ENCODE results near the gene DISP2.

DISP2 gene

DNA sequence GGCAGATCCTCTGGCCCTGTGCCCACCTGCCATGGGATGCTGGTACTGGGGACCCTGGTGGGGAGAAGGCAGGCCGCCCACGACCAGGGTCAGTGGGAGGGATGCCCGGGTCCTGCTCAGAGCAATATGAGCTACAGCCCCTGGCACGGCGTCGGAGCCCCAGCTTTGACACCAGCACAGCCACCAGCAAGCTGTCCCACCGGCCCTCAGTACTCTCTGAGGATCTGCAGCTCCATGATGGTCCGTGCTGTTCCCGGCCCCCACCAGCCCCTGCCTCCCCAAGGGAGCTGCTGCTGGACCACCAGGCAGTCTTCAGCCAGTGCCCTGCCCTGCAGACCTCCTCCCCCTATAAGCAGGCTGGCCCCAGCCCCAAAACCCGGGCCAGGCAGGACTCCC lies 11.5 kb downstream of the DISP2 start:
- no peaks in the 10 kb centered on the region for H3K27me3 ChIP-seq (ENCODE audit: low read depth)
- no peaks in the 10 kb centered on the region for H3K36me3 ChIP-seq (replicated peaks)
- in situ Hi-C loops (cut with MboI; ENCODE audit: low sequenced_read_pairs) = no loop called here
- no peaks in the 10 kb centered on the region for H3K9me3 ChIP-seq
- H3K4me1 ChIP-seq = peaks cover 7% of the 10 kb centered on the region
- no peak overlapping the region for H3K4me3 ChIP-seq
- DNase-seq (ENCODE audit: low spot score in 2 of 2) = no peak

DNA sequence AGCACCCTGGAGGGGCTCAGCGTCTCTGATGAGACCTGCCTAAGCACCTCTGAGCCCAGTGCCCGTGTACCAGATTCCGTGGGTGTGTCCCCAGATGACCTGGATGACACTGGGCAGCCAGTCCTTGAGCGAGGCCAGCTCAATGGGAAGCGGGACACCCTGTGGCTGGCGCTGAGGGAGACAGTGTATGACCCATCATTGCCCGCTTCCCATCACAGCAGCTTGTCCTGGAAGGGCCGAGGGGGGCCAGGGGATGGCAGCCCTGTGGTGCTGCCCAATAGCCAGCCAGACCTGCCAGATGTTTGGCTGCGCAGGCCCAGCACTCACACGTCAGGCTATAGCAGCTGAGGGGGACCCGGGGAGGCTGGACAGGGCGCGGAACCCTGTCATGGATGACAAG lies 12.0 kb downstream of the DISP2 start:
- no peak overlapping the region for H3K4me3 ChIP-seq
- no peaks in the 10 kb centered on the region for H3K27me3 ChIP-seq (ENCODE audit: low read depth)
- no peaks in the 10 kb centered on the region for H3K36me3 ChIP-seq (replicated peaks)
- in situ Hi-C loops (cut with MboI; ENCODE audit: low sequenced_read_pairs) = no loop called here
- no peak for DNase-seq (ENCODE audit: low spot score in 2 of 2)
- H3K9me3 ChIP-seq = no peaks in the 10 kb centered on the region
- peaks cover 7% of the 10 kb centered on the region for H3K4me1 ChIP-seq

- Histone ChIP-seq H3K27me3 (ENCODE audit: low read depth) (no peaks in the 10 kb centered on the region), H3K36me3 (replicated peaks) (no peaks in the 10 kb centered on the region)
- in situ Hi-C loops (cut with MboI; ENCODE audit: low sequenced_read_pairs) = no loop called here
Measured at GRCh38 chr15:40372981-40373380, 15.0 kb downstream of the DISP2 start.

DNA sequence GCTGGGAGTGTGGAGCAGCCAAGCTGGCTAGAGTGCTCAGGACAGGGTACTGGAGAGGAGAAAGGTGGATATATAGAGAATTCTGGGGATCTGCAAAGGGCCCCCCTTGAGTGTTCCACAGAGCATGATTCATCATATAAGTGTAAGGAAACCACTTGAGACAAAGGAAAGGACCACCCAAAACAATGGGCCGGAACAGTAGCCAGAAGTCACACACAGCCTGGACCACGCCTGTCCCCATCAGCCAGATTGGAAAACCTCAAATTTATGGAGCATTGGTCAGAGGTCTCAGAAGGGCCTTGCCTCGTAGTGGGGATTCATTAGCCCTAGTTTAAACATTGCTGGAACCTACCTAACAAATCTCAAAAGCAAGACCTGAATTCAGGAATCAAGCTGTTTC lies 19.6 kb downstream of the DISP2 start:
- Histone ChIP-seq H3K4me1 (no peaks in the 10 kb centered on the region), H3K36me3 (replicated peaks) (no peaks in the 10 kb centered on the region), H3K9me3 (no peaks in the 10 kb centered on the region), H3K27me3 (ENCODE audit: low read depth) (no peaks in the 10 kb centered on the region), H3K4me3 (no peak overlapping the region)
- in situ Hi-C loops (cut with MboI; ENCODE audit: low sequenced_read_pairs) = no loop called here
- DNase-seq (ENCODE audit: low spot score in 2 of 2) = no peak

More at GRCh38 chr15:40372981-40373380, 15.0 kb downstream of the DISP2 start:
- no peak overlapping the region for H3K4me3 ChIP-seq
- DNase-seq (ENCODE audit: low spot score in 2 of 2) = no peak
- peaks cover 3% of the 10 kb centered on the region for H3K4me1 ChIP-seq
- H3K9me3 ChIP-seq = no peaks in the 10 kb centered on the region

- Histone ChIP-seq H3K4me3 (no peak overlapping the region), H3K27me3 (ENCODE audit: low read depth) (no peaks in the 10 kb centered on the region), H3K36me3 (replicated peaks) (peaks cover 5% of the 10 kb centered on the region), H3K9me3 (no peaks in the 10 kb centered on the region), H3K4me1 (no peaks in the 10 kb centered on the region)
- in situ Hi-C loops (cut with MboI; ENCODE audit: low sequenced_read_pairs) = no loop called here
- no peak for DNase-seq (ENCODE audit: low spot score in 2 of 2)
Measured at GRCh38 chr15:40379374-40379773, 21.4 kb downstream of the DISP2 start.

DNA sequence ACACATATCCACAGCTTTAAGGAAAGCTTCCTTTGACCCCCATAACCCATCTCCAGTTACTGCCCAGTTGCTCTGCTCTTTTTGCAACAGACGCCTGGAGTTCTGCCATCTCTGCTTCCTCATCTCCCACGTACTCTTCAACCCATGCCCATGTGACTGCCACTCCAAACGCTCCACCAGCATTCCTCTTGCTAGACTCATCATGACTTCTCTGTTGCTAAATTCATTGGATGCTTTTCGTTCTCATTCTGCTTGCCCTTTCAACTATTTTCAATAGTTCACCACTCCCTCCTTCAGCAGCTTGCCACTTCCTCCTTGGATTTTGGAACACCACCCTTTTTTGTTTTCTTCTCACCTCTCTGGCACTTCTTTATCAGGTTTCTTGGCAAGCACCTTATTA lies 21.8 kb downstream of the DISP2 start:
- no peak for DNase-seq (ENCODE audit: low spot score in 2 of 2)
- in situ Hi-C loops (cut with MboI; ENCODE audit: low sequenced_read_pairs) = no loop called here
- H3K4me3 ChIP-seq = no peak overlapping the region
- H3K27me3 ChIP-seq (ENCODE audit: low read depth) = no peaks in the 10 kb centered on the region
- H3K36me3 ChIP-seq (replicated peaks) = peaks cover 5% of the 10 kb centered on the region
- H3K4me1 ChIP-seq = no peaks in the 10 kb centered on the region
- H3K9me3 ChIP-seq = no peaks in the 10 kb centered on the region

DNA sequence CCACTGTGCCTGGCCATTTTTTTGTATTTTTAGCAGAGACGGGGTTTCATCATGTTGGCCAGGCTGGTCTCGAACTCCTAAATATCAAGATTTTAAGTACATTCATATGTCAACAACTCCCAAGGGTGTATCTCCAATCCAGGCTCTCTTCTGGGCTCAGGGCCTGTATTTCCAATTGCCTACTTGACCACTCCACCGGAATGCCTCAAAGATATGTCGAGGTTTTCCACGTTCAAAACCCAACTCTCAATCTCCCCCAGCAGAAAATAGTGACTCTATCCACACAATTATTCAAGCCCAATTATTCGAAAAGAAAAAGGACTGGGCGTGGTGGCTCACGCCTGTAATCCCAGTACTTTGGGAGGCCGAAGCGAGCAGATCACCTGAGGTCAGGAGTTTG lies 22.6 kb downstream of the DISP2 start:
- in situ Hi-C loops (cut with MboI; ENCODE audit: low sequenced_read_pairs) = no loop called here
- Histone ChIP-seq H3K27me3 (ENCODE audit: low read depth) (no peaks in the 10 kb centered on the region), H3K4me3 (no peak overlapping the region), H3K9me3 (no peaks in the 10 kb centered on the region), H3K4me1 (no peaks in the 10 kb centered on the region), H3K36me3 (replicated peaks) (peaks cover 10% of the 10 kb centered on the region)
- DNase-seq (ENCODE audit: low spot score in 2 of 2) = no peak

DNA sequence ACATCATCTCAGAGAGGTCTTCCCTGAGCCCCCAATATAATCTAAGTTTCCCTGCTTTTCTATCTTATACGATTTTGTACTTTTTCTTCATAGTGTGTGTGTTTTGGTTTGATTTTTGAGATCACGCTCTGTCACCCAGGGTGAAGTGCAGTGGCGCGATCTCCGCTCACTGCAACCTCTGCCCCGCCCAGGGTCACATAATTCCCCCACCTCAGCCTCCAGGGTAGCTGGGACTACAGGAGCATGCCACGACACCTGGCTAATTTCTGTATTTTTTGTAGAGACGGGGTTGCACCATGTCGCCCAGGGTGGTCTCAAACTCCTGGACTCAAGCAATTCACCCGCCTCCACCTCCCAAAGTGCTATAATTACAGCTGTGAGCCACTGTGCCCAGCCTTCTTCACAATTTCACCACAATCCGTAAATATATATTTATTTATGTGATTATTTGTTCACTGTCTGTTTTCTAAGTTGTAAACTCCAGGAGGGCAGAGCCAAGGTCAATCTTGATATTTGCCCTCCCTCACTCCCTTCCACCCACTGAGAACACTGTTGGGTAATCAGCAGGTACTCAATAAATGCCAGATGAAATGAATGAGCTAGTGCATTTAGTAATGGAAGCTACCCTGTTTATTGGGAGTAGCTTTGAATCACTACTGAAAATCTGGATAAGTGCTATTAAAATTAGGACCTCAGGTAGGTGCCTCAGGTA lies 24.0 kb downstream of the DISP2 start:
- DNase-seq (ENCODE audit: low spot score in 2 of 2) = no peak
- Histone ChIP-seq H3K4me1 (no peaks in the 10 kb centered on the region), H3K4me3 (peak overlapping the region; percentile 98), H3K27me3 (ENCODE audit: low read depth) (no peaks in the 10 kb centered on the region), H3K9me3 (no peaks in the 10 kb centered on the region), H3K36me3 (replicated peaks) (peaks cover 23% of the 10 kb centered on the region)
- in situ Hi-C loops (cut with MboI; ENCODE audit: low sequenced_read_pairs) = no loop called here

GRCh38 chr15:40382580-40383456 lies 24.8 kb downstream of the DISP2 start, which contains the start of gene KNSTRN:
Gene KNSTRN (plus strand): TSS chr15:40382721. CDS start chr15:40382836, 115 bp downstream.
- Histone ChIP-seq H3K4me3 (peak within 1 kb of the TSS; percentile 98), H3K27me3 (ENCODE audit: low read depth) (no peaks in the 10 kb centered on the region), H3K36me3 (replicated peaks) (peaks cover 31% of the 10 kb centered on the region), H3K4me1 (no peaks in the 10 kb centered on the region), H3K9me3 (no peaks in the 10 kb centered on the region)
- DNase-seq (ENCODE audit: low spot score in 2 of 2) = peak; percentile 88 to 96
- in situ Hi-C loops (cut with MboI; ENCODE audit: low sequenced_read_pairs) = no loop called here

DNA sequence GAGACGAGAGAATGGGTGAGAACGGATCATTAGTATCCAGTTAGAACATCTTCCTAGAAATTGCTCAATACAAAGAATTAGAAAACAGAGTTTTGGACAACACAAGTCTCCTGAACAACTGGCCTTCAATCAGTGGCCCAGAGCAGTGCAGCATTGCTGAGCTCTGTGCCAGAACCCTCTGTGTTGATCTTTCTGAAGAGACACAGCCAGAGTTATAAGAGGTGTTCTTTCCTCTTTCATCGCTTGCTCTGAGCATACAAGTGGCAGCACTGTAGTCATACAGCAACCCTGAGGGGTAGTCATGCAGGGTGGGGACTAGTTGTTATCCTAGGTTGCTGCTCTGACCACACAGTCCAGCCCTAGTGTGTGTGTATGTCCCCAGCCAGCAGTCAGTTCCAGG lies 28.5 kb downstream of the DISP2 start:
- Histone ChIP-seq H3K36me3 (replicated peaks) (peaks cover 68% of the 10 kb centered on the region), H3K27me3 (ENCODE audit: low read depth) (no peaks in the 10 kb centered on the region), H3K9me3 (no peaks in the 10 kb centered on the region), H3K4me3 (no peak overlapping the region), H3K4me1 (no peaks in the 10 kb centered on the region)
- DNase-seq (ENCODE audit: low spot score in 2 of 2) = no peak
- in situ Hi-C loops (cut with MboI; ENCODE audit: low sequenced_read_pairs) = no loop called here

DNA sequence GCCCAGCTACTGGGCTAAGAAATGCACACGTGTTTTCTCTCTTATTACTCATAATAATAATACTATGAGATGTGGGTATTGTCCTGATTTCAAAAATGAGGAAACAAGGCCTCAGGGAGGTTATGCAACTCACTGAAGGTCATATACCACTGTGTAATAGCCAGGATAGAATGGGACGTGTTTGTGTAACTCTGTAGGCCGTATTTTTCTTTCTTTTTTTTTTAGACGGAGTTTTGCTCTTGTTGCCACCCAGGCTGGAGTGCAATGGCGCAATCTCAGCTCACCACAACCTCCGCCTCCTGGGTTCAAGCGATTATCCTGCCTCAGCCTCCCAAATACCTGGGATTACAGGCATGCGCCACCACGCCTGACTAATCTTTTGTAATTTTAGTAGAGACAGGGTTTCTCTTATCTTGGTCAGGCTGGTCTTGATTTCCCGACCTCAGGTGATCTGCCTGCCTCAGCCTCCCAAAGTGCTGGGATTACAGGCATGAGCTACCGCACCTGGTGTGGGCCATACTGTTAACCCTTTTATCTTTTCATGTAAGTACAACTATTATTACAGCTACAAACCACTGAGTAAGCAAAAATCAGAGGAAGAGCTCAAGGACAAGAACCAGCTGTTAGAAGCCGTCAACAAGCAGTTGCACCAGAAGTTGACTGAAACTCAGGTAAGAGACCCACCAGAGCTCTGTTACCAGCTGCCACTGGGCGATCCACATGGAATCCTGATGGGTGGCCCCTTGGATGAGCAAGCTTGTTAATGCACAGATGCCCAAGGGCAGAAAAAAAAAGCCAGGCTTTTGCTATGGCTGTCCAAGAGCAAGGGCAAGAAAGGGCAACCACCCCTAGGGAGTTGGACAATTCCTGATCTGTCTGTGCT lies 31.2 kb downstream of the DISP2 start:
- Histone ChIP-seq H3K4me1 (no peaks in the 10 kb centered on the region), H3K4me3 (no peak overlapping the region), H3K27me3 (ENCODE audit: low read depth) (no peaks in the 10 kb centered on the region), H3K9me3 (no peaks in the 10 kb centered on the region), H3K36me3 (replicated peaks) (peaks cover 91% of the 10 kb centered on the region)
- in situ Hi-C loops (cut with MboI; ENCODE audit: low sequenced_read_pairs) = no loop called here
- DNase-seq (ENCODE audit: low spot score in 2 of 2) = no peak

DNA sequence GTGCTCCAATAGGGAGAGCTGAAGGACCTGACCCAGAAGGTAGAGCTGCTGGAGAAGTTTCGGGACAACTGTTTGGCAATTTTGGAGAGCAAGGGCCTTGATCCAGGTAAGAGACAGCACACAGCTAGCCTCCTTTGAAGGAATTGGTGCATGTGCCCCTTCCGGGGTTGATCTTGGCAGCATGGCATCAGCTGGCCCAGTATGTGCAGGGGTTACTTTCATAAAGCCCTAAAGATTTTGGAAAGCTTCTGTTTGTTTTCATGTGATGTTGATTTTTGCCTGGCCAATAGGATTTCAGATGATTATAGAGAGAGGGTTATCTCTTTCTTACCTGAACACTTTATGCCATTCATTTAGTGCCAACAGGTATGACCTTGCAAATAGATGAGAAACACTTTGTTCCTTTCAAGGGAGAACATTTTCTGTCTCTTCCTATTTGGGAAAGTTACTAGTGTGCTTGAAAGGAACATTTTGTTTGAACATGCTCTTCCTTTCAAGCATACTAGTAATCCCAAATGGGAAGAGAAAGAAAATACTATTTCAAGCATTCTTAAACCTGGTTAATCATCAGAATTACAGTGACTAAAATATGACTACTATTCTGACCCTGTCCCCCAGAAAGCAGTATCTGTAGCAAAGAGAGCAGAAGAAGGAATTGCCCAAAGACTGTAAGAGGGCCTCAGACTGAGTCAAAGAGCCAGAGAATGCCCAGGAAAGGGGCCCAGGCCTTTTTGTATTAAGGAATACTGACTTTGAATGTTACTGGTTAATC lies 32.0 kb downstream of the DISP2 start:
- in situ Hi-C loops (cut with MboI; ENCODE audit: low sequenced_read_pairs) = no loop called here
- Histone ChIP-seq H3K36me3 (replicated peaks) (peaks cover 95% of the 10 kb centered on the region), H3K4me3 (no peak overlapping the region), H3K4me1 (no peaks in the 10 kb centered on the region), H3K9me3 (no peaks in the 10 kb centered on the region), H3K27me3 (ENCODE audit: low read depth) (no peaks in the 10 kb centered on the region)
- no peak for DNase-seq (ENCODE audit: low spot score in 2 of 2)
